Smooth muscle cell (in vitro differentiated cells): ENCODE results near the gene APOE. TPM values are rescaled to one million over a fixed set of nuclear protein-coding genes. Genes with fewer than 3 reads are reported as not detected.

Experiments used
- DNase-seq: peaks from one replicate; lab custom pipeline; 2025; ENCODE audit not compliant: unreplicated experiment; lab: John Stamatoyannopoulos, UW
- H2AFZ ChIP-seq: fragments of 200-600 bp; sonication (generic); 2 replicates; pipeline ENCODE4 v1.6.0; 2016; ENCODE audit warnings: antibody characterized with exemption, low read depth, mild to moderate bottlenecking
- H3F3A ChIP-seq: fragments of 200-600 bp; sonication (generic); 2 replicates; pipeline ENCODE4 v1.6.0; 2017; ENCODE audit warnings: antibody characterized with exemption, low read depth
- H3K27ac ChIP-seq: fragments of 200-600 bp; sonication (generic); 2 replicates; pipeline ENCODE4 v1.5.1; 2016; ENCODE audit warnings: low read depth, mild to moderate bottlenecking
- H3K27me3 ChIP-seq: fragments of 200-600 bp; sonication (generic); 2 replicates; pipeline ENCODE4 v1.6.1; 2016; ENCODE audit warnings: low read depth, mild to moderate bottlenecking
- H3K36me3 ChIP-seq: fragments of 200-600 bp; sonication (generic); 2 replicates; pipeline ENCODE4 v1.5.1; 2016; ENCODE audit warnings: low read depth
- H3K4me1 ChIP-seq: fragments of 200-600 bp; sonication (generic); 2 replicates; pipeline ENCODE4 v1.5.1; 2016; ENCODE audit warnings: low read depth
- H3K4me2 ChIP-seq: fragments of 200-600 bp; sonication (generic); 2 replicates; pipeline ENCODE4 v1.6.0; 2016; ENCODE audit warnings: mild to moderate bottlenecking
- H3K4me3 ChIP-seq: fragments of 200-600 bp; sonication (generic); 2 replicates; pipeline ENCODE4 v1.5.1; 2016; ENCODE audit warnings: mild to moderate bottlenecking
- H3K79me2 ChIP-seq: fragments of 200-600 bp; sonication (generic); 2 replicates; pipeline ENCODE4 v1.6.0; 2016; ENCODE audit warnings: low read depth, mild to moderate bottlenecking
- H3K9ac ChIP-seq: fragments of 200-600 bp; sonication (generic); 2 replicates; pipeline ENCODE4 v1.6.0; 2016; ENCODE audit warnings: low read depth
- H3K9me3 ChIP-seq: fragments of 200-600 bp; sonication (generic); replicated peaks from 2 replicates; pipeline ENCODE4 v1.5.1; 2016; ENCODE audit warnings: low read depth
- H4K20me1 ChIP-seq: fragments of 200-600 bp; sonication (generic); 2 replicates; pipeline ENCODE4 v1.6.0; 2016; ENCODE audit warnings: low read depth
- WGBS: methylation state at CpG from one replicate; pipeline ENCODE4 v1.1.7; 2016; ENCODE audit warnings: low lambda C conversion rate; 5-methylcytosine and 5-hydroxymethylcytosine counted together
- polyA plus RNA-seq: library from polyadenylated mRNA; unstranded; fragments of >200 nt; fragmentation: Nextera tagmentation; extraction: Ambion mirVana; gene quantifications from 2 replicates; pipeline ENCODE4 v1.2.1, GENCODE V29; 2016
- total RNA-seq: library from RNA; depleted of rRNA; stranded (reverse); fragments of >200 nt; gene quantifications from 2 replicates; pipeline ENCODE4 v1.2.3, GENCODE V29; 2014
- TF ChIP-seq, protein P1 (sequence below): fragments of 200-600 bp; sonication (generic); IDR thresholded peaks from 2 replicates; pipeline ENCODE4 v1.5.1; 2017; ENCODE audit warnings: borderline replicate concordance, mild to moderate bottlenecking, antibody characterized with exemption; ENCODE audit not compliant: insufficient read depth, poor library complexity, severe bottlenecking

The APOE gene
- total and polyA plus RNA-seq, 2 experiments from 2014 or later = 228 to 329 TPM

DNA sequence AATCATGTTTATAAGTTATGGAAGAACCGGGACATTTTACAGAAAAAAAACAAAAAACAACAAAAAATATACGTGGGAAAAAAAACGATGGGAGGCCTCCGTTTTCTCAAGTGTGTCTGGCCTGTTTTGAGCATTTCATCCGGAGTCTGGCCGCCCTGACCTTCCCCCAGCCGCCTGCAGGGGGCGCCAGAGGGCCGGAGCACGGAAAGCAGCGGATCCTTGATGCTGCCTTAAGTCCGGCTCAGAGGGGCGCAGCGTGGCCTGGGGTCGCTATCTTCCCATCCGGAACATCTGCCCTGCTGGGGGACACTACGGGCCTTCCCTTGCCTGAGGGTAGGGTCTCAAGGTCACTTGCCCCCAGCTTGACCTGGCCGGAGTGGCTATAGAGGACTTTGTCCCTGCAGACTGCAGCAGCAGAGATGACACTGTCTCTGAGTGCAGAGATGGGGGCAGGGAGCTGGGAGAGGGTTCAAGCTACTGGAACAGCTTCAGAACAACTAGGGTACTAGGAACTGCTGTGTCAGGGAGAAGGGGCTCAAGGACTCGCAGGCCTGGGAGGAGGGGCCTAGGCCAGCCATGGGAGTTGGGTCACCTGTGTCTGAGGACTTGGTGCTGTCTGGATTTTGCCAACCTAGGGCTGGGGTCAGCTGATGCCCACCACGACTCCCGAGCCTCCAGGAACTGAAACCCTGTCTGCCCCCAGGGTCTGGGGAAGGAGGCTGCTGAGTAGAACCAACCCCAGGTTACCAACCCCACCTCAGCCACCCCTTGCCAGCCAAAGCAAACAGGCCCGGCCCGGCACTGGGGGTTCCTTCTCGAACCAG lies 1.8 kb upstream of the APOE start:
- Histone ChIP-seq H3K4me2 (no peak overlapping the region), H3K79me2 (no peaks in the 10 kb centered on the region), H3K4me3 (no peak overlapping the region), H3K9me3 (no peaks in the 10 kb centered on the region), H3K9ac (no peak overlapping the region), H3K4me1 (no peaks in the 10 kb centered on the region), H3K27ac (no peak overlapping the region), H4K20me1 (no peaks in the 10 kb centered on the region), H2AFZ (no peak overlapping the region), H3K27me3 (no peaks in the 10 kb centered on the region), H3K36me3 (no peaks in the 10 kb centered on the region), H3F3A (peaks cover 11% of the 10 kb centered on the region)
- DNase-seq = peak; percentile 67
- TF ChIP-seq, protein P1, sequence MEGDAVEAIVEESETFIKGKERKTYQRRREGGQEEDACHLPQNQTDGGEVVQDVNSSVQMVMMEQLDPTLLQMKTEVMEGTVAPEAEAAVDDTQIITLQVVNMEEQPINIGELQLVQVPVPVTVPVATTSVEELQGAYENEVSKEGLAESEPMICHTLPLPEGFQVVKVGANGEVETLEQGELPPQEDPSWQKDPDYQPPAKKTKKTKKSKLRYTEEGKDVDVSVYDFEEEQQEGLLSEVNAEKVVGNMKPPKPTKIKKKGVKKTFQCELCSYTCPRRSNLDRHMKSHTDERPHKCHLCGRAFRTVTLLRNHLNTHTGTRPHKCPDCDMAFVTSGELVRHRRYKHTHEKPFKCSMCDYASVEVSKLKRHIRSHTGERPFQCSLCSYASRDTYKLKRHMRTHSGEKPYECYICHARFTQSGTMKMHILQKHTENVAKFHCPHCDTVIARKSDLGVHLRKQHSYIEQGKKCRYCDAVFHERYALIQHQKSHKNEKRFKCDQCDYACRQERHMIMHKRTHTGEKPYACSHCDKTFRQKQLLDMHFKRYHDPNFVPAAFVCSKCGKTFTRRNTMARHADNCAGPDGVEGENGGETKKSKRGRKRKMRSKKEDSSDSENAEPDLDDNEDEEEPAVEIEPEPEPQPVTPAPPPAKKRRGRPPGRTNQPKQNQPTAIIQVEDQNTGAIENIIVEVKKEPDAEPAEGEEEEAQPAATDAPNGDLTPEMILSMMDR = peak; percentile 99
- WGBS = 27% methylated on average over 23 of the region's 24 CpGs

DNA sequence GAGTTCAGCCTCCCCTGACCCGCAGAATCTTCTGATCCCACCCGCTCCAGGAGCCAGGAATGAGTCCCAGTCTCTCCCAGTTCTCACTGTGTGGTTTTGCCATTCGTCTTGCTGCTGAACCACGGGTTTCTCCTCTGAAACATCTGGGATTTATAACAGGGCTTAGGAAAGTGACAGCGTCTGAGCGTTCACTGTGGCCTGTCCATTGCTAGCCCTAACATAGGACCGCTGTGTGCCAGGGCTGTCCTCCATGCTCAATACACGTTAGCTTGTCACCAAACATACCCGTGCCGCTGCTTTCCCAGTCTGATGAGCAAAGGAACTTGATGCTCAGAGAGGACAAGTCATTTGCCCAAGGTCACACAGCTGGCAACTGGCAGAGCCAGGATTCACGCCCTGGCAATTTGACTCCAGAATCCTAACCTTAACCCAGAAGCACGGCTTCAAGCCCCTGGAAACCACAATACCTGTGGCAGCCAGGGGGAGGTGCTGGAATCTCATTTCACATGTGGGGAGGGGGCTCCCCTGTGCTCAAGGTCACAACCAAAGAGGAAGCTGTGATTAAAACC lies 1.1 kb upstream of the APOE start:
- DNase-seq = no peak

DNA sequence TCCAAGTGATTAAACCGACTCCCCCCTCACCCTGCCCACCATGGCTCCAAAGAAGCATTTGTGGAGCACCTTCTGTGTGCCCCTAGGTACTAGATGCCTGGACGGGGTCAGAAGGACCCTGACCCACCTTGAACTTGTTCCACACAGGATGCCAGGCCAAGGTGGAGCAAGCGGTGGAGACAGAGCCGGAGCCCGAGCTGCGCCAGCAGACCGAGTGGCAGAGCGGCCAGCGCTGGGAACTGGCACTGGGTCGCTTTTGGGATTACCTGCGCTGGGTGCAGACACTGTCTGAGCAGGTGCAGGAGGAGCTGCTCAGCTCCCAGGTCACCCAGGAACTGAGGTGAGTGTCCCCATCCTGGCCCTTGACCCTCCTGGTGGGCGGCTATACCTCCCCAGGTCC lies 2.0 kb downstream of the APOE start:
- no peak overlapping the region for H3K4me2 ChIP-seq
- no peaks in the 10 kb centered on the region for H3K79me2 ChIP-seq
- 95% methylated on average over 12 of the region's 12 CpGs for WGBS

More for the DNA sequence above, 1.1 kb upstream of the APOE start:
- Histone ChIP-seq H3F3A (peaks cover 11% of the 10 kb centered on the region), H3K9ac (no peak overlapping the region), H3K27me3 (no peaks in the 10 kb centered on the region), H3K4me1 (no peaks in the 10 kb centered on the region), H3K9me3 (no peaks in the 10 kb centered on the region), H2AFZ (no peak overlapping the region), H3K4me2 (no peak overlapping the region), H4K20me1 (no peaks in the 10 kb centered on the region), H3K4me3 (no peak overlapping the region), H3K79me2 (no peaks in the 10 kb centered on the region), H3K27ac (no peak overlapping the region), H3K36me3 (no peaks in the 10 kb centered on the region)
- 45% methylated on average over 12 of the region's 12 CpGs for WGBS
- TF ChIP-seq, protein P1 = peak; percentile 32

More for the DNA sequence above, 2.0 kb downstream of the APOE start:
- no peak for DNase-seq
- peaks cover 16% of the 10 kb centered on the region for H3F3A ChIP-seq
- no peaks in the 10 kb centered on the region for H3K27me3 ChIP-seq
- H3K27ac ChIP-seq = no peak overlapping the region
- no peaks in the 10 kb centered on the region for H4K20me1 ChIP-seq
- no peaks in the 10 kb centered on the region for H3K9me3 ChIP-seq
- no peak overlapping the region for H3K4me3 ChIP-seq
- no peaks in the 10 kb centered on the region for H3K4me1 ChIP-seq
- no peak overlapping the region for H3K9ac ChIP-seq
- no peaks in the 10 kb centered on the region for H3K36me3 ChIP-seq
- H2AFZ ChIP-seq = no peak overlapping the region
- TF ChIP-seq, protein P1 = no peak
